ENCODE measurements around the gene SPEF2.

- no peak for TF ChIP-seq ELF4 (CRISPR knock-in tag; IDR thresholded peaks at IDR 0.05; ENCODE audit: borderline replicate concordance)
- TF ChIP-seq ZNF142 (CRISPR knock-in tag; IDR thresholded peaks at IDR 0.05) = no peak
- TF ChIP-seq SNAPC5 (CRISPR knock-in tag; IDR thresholded peaks at IDR 0.05; ENCODE audit: borderline replicate concordance) = no peak
- TF ChIP-seq CTCF (CRISPR knock-in tag; IDR thresholded peaks at IDR 0.05) = no peak
- TF ChIP-seq ZNF709 (CRISPR knock-in tag; IDR thresholded peaks at IDR 0.05) = no peak
- TF ChIP-seq ZNF274 (CRISPR knock-in tag; IDR thresholded peaks at IDR 0.05) = no peak
- no peak for TF ChIP-seq MNT (IDR thresholded peaks at IDR 0.05)
- no peak for TF ChIP-seq BRCA1 (CRISPR knock-in tag; IDR thresholded peaks at IDR 0.05)
- no peak for TF ChIP-seq ATF3 (CRISPR knock-in tag; IDR thresholded peaks at IDR 0.05)
Measured at GRCh38 chr5:35859101-35859661, 241.5 kb downstream of the SPEF2 start.
